ENCODE results near the gene CHRNA3. TPM values are rescaled to one million over a fixed set of nuclear protein-coding genes. Genes with fewer than 3 reads are reported as not detected.

The CHRNA3 gene
- total and polyA plus RNA-seq, 2 donors (not counting 1 experiment from before 2014, with no cell fraction given): not detected

DNA sequence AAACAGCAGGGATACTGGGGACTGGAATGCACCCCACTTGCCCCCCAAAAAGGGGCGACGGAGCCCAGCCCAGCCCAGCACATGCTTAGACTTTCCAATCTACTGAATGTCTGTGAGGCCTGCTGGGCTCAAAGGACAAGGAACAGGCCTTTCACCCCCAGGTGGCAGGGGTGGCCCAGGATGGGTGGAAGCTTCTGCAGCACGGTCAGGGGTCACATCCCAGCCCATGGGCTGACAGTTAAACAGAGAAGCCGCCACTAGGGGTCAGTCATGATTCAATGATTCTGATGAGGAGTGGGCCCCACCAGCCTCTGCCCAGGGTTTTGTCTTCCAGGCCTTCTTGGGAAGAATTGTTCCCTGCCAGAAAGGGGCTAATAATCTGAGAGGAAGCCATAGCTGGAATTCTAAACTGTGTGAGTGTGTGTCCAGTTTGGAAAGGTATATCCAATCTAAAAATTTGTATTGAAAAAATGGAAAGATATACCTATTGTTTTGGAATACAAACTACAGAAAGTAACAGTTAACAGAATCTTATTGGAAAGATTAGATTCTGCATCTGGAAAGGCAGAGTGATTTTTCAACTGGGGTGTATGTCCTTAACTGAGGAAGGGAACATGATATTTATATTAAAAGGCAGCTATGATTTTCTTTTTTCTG, 18.0 kb upstream of the CHRNA3 start:
- Histone ChIP-seq H3K9ac (ENCODE audit: low read length) (no peak overlapping the region), H3K4me2 (replicated peaks; ENCODE audit: low read depth, low read length, poor library complexity, severe bottlenecking) (no peak overlapping the region), H3K79me2 (ENCODE audit: control insufficient read depth, insufficient read depth, low read length) (no peaks in the 10 kb centered on the region), H3K27ac (ENCODE audit: low read length in 2 of 2) (no peak overlapping the region), H3K36me3 (replicated peaks in 1 of 2; ENCODE audit: control extremely low read depth in 1 of 2, control insufficient read depth in 1 of 2, extremely low read depth in 1 of 2, insufficient read depth in 2 of 2, low read length in 1 of 2) (no peaks in the 10 kb centered on the region), H3K4me3 (ENCODE audit: control extremely low read depth in 1 of 5, extremely low read depth in 1 of 5, insufficient read depth in 1 of 5, low read depth in 2 of 5, low read length in 4 of 5) (no peak overlapping the region), H2AFZ (ENCODE audit: insufficient read depth, low read depth, low read length, poor library complexity, severe bottlenecking) (no peak overlapping the region), H4K20me1 (ENCODE audit: control insufficient read depth, insufficient read depth, low read length, poor library complexity, severe bottlenecking) (no peaks in the 10 kb centered on the region), H3K9me3 (ENCODE audit: control extremely low read depth in 1 of 3, control insufficient read depth in 2 of 3, insufficient read depth in 1 of 3, low read length in 2 of 3) (peaks cover 0 to 10% (median 0%) of the 10 kb centered on the region in 3 donors), H3K27me3 (replicated peaks in 1 of 4; ENCODE audit: control extremely low read depth in 1 of 4, control insufficient read depth in 3 of 4, insufficient read depth in 4 of 4, low read length in 3 of 4) (peaks cover 0 to 21% (median 4%) of the 10 kb centered on the region in 4 experiments), H3K4me1 (ENCODE audit: control insufficient read depth in 2 of 2, insufficient read depth in 2 of 2, low read length in 2 of 2) (peaks cover 12% of the 10 kb centered on the region in 2 donors)
- Mint-ChIP-seq H3K27ac (no peak overlapping the region), H3K9me3 (ENCODE audit: insufficient read depth) (no peaks in the 10 kb centered on the region), H3K27me3 (peaks cover 10% of the 10 kb centered on the region), H3K4me3 (no peak overlapping the region), H3K4me1 (peaks cover 10% of the 10 kb centered on the region)
- ChIA-PET POLR2A (no interaction called here), CTCF (interaction anchor here (0.8 to 3.2 kb wide), 6 partner anchors 21 to 546 kb away, joined by 3 to 30 read pairs (median 4); no protein-coding TSS in a partner anchor)
- 50% methylated on average over 4 of the region's 4 CpGs for WGBS (ENCODE audit: insufficient coverage)
- peak; percentile 52 for DNase-seq
- ATAC-seq (ENCODE audit: low read depth): peak; percentile 51
- TF ChIP-seq, protein P1, sequence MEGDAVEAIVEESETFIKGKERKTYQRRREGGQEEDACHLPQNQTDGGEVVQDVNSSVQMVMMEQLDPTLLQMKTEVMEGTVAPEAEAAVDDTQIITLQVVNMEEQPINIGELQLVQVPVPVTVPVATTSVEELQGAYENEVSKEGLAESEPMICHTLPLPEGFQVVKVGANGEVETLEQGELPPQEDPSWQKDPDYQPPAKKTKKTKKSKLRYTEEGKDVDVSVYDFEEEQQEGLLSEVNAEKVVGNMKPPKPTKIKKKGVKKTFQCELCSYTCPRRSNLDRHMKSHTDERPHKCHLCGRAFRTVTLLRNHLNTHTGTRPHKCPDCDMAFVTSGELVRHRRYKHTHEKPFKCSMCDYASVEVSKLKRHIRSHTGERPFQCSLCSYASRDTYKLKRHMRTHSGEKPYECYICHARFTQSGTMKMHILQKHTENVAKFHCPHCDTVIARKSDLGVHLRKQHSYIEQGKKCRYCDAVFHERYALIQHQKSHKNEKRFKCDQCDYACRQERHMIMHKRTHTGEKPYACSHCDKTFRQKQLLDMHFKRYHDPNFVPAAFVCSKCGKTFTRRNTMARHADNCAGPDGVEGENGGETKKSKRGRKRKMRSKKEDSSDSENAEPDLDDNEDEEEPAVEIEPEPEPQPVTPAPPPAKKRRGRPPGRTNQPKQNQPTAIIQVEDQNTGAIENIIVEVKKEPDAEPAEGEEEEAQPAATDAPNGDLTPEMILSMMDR (IDR thresholded peaks at IDR 0.05): peak; percentile 53
- TF ChIP-seq EZH2 (IDR thresholded peaks at IDR 0.05; ENCODE audit: borderline replicate concordance, insufficient read depth, low read depth, low read length, poor library complexity, severe bottlenecking): no peak
- intact Hi-C loops (cut with micrococcal nuclease): loop anchor here (5.0 kb wide), 2 partner anchors 114 to 544 kb away; no protein-coding TSS in a partner anchor

DNA sequence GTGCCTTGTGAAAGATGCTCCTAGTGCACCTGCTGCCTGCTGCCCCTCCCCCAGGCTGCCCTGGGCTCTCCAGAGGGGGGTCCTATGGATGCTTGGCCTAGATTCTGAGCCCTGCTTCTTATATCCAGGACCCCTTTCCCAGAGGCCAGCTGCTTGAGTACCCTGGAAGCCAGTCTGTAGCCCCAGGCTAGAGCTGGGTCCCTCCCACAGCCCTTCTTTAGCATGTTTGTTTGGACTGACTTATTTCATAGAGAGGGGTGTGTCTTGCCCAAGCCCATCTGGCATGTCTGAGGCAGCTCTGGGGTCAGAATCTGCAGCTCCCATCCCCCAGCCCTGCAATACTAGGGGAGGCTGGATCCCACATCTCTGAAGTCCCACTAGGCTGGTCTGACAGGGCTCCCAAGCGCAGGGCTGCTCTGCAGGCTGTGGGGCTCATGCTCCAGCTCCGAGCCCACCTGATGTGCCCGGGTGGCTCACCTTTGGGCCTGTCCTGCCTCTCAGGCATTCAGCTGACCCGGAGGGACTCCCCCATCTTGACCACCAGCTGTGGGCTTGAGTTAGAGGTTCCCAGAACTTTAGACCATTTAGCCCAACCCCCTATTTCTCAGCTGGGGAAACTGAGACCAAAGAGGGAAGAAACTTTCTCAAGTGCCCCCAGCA, 17.1 kb upstream of the CHRNA3 start:
- DNase-seq (no peak), ATAC-seq (ENCODE audit: low read depth) (no peak)
- Histone ChIP-seq H3K9ac (ENCODE audit: low read length) (no peak overlapping the region), H3K27me3 (replicated peaks in 1 of 4; ENCODE audit: control extremely low read depth in 1 of 4, control insufficient read depth in 3 of 4, insufficient read depth in 4 of 4, low read length in 3 of 4) (peaks cover 0 to 24% (median 4%) of the 10 kb centered on the region in 4 experiments), H3K4me3 (ENCODE audit: control extremely low read depth in 1 of 5, extremely low read depth in 1 of 5, insufficient read depth in 1 of 5, low read depth in 2 of 5, low read length in 4 of 5) (no peak overlapping the region), H3K36me3 (replicated peaks in 1 of 2; ENCODE audit: control extremely low read depth in 1 of 2, control insufficient read depth in 1 of 2, extremely low read depth in 1 of 2, insufficient read depth in 2 of 2, low read length in 1 of 2) (no peaks in the 10 kb centered on the region), H3K79me2 (ENCODE audit: control insufficient read depth, insufficient read depth, low read length) (no peaks in the 10 kb centered on the region), H3K4me2 (replicated peaks; ENCODE audit: low read depth, low read length, poor library complexity, severe bottlenecking) (no peak overlapping the region), H3K9me3 (ENCODE audit: control extremely low read depth in 1 of 3, control insufficient read depth in 2 of 3, insufficient read depth in 1 of 3, low read length in 2 of 3) (peaks cover 0 to 17% (median 6%) of the 10 kb centered on the region in 3 donors), H4K20me1 (ENCODE audit: control insufficient read depth, insufficient read depth, low read length, poor library complexity, severe bottlenecking) (no peaks in the 10 kb centered on the region), H3K27ac (ENCODE audit: low read length in 2 of 2) (no peak overlapping the region), H3K4me1 (ENCODE audit: control insufficient read depth in 2 of 2, insufficient read depth in 2 of 2, low read length in 2 of 2) (peaks cover 12% of the 10 kb centered on the region in 2 donors), H2AFZ (ENCODE audit: insufficient read depth, low read depth, low read length, poor library complexity, severe bottlenecking) (no peak overlapping the region)
- H3K4me1 Mint-ChIP-seq: peaks cover 10% of the 10 kb centered on the region
- POLR2A ChIA-PET: no interaction called here
- intact Hi-C loops (cut with micrococcal nuclease): loop anchor here (5.0 kb wide), 2 partner anchors 114 to 544 kb away; no protein-coding TSS in a partner anchor
- CTCF ChIA-PET: interaction anchor here (0.6 to 3.2 kb wide), 3 partner anchors 22 to 172 kb away, joined by 3 to 30 read pairs (median 3); no protein-coding TSS in a partner anchor
- no peak for TF ChIP-seq EZH2 (IDR thresholded peaks at IDR 0.05; ENCODE audit: borderline replicate concordance, insufficient read depth, low read depth, low read length, poor library complexity, severe bottlenecking)
- TF ChIP-seq, protein P1 (IDR thresholded peaks at IDR 0.05): no peak
- H3K4me3 Mint-ChIP-seq: no peak overlapping the region
- H3K27me3 Mint-ChIP-seq: peaks cover 17% of the 10 kb centered on the region
- 80% methylated on average over 4 of the region's 4 CpGs for WGBS (ENCODE audit: insufficient coverage)
- peaks cover 3% of the 10 kb centered on the region for H3K9me3 Mint-ChIP-seq (ENCODE audit: insufficient read depth)
- no peak overlapping the region for H3K27ac Mint-ChIP-seq
